ENCODE data around the gene CCDC159.
A peak's percentile ranks its signal among the peaks of the same experiment; 100 is the strongest.
"Not testable (repeated sequence)": the region's sequence is repeated elsewhere in the genome, so short reads cannot be mapped to it uniquely, and the experiment has no call there.

The CCDC159 gene

DNA sequence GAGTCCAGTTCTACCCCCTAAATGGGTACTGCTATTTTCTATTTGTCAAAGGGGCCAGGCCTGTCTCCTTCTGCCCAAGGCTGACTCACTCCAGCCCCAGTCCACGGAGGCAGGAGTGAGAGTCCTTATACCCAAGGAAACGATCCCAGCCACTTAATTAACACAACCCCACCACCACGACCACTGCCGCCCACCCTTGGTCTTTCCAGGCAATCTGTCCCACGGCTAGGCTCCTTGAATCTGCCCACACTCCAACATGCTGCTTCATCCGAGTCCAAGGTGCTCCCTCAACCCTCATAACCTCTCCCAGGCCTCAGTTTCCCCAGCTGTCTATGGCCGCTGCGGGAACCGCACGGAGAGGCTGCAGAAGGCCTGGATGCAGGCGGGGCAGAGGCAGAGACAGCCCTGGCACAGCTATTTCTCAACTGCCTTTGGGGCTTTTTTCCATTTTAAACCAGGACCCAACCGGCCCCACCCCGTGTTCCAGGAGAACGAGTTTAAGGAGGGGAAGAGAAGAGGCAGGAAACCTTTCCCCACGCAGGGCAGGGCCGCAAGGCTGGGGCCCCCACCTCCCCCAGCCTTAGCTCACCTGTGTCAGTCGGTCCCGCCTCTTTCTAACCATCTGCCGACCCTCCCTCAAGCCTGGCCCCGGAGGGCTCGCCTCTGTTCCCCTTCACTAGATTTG is 7.6 kb upstream of the CCDC159 start:
- DNase-seq (ENCODE audit: low spot score) = no peak

GRCh38 chr19:11339254-11340098 is 6.8 kb upstream of the CCDC159 start, which contains the start of gene RAB3D:
RAB3D (minus strand) TSS chr19:11339657; CDS start chr19:11337399, 2,258 bp downstream.
- DNase-seq (ENCODE audit: low spot score) = peak; percentile 92

DNA sequence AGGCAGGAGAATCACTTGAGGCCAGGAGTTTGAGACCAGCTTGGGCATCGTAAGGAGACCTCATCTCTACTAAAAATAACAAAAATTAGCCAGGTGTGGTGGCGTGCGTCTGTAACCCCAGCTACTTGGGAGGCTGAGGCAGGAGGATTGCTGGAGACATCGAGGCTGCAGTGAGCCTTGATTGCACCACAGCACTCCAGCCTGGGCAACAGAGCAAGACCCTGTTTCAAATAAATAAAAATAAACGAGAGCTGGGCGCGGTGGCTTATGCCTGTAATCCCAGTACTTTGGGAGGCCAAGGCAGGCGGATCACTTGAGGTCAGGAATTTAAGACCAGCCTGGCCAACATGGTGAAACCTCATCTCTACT is 6.2 kb upstream of the CCDC159 start:
- DNase-seq (ENCODE audit: low spot score) = not testable (repeated sequence)

GRCh38 chr19:11342429-11342828 is 3.9 kb upstream of the CCDC159 start:
- no peak for DNase-seq (ENCODE audit: low spot score)

- DNase-seq (ENCODE audit: low spot score) = no peak
Measured at GRCh38 chr19:11345122-11345803, 1.1 kb upstream of the CCDC159 start.

DNA sequence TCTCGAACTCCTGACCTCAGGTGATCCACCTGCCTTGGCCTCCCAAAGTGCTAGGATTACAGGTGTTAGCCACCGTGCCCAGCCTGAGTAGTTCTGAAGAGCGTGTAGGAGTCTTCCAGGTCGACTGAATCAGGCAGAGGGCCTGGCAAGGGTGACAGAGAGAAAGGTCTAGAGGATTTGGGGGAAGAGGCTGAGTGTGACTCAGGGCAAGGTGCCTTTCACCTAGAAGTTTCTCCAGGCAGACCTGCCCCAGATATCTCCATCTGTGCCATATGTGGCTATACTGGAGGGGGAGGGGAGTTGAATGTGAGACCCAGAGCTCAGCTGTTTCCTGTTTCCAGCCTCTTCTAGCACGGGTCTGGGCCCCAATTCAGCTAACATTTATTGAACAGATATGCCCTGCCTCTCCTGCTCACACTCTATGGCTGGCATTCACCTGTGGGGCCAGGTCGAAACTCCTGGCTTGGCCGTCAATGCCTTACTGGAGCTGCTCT is 1.3 kb downstream of the CCDC159 start:
- no peak for DNase-seq (ENCODE audit: low spot score)

GRCh38 chr19:11349171-11349570 is 2.9 kb downstream of the CCDC159 start:
- no peak for DNase-seq (ENCODE audit: low spot score)

GRCh38 chr19:11354102-11354501 is 7.8 kb downstream of the CCDC159 start:
- DNase-seq (ENCODE audit: low spot score) = not testable (repeated sequence)

GRCh38 chr19:11355160-11356073 is 9.1 kb downstream of the CCDC159 start, which contains the start of gene PLPPR2:
PLPPR2 (plus strand) TSS chr19:11355432; CDS start chr19:11357674, 2,242 bp downstream.
- DNase-seq (ENCODE audit: low spot score) = peak; percentile 86

GRCh38 chr19:11356074-11356397 is 9.7 kb downstream of the CCDC159 start:
- DNase-seq (ENCODE audit: low spot score) = no peak

DNA sequence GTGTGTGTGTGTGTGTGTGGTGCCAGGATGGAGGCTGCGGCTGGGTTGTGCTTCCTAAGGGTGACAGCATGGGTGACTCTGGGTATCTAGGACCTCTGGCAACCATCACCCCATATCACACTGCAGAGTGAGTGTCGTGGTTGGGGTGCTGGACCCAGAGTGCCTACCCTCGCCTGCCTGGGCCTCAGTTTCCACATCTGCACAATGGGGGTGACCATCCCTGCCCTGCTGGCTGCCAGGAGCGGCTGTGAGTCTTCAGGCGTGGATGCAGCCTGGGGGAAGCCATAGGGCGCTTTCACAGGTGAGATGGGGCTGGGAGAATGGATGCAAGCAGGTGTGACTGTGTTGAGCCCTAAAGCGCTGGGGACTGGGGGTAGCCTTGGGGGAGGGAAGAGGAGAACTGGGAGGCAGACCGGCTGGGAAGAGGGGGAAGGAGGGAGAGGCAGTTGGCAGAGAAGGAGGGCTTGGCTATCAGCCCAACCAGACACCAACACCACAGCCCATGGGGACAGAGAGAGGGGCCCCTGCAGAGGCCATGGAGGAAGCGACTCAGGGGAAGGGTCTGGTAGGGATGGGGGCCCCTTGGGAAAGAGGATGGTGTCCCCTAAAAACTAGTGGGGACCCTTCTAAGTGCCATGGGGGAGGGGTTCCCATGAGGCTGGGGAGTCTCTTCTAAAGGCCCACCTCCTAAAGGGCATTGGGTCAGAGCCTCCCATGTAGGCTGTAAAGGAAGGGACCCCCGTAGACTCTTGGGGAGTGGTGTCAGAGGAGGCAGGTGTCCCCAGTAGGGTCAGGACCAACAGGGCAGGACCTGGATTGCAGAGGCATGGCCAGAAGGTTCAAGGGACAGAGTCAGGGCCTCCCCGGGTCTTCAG is 10.6 kb downstream of the CCDC159 start:
- DNase-seq (ENCODE audit: low spot score) = no peak

DNA sequence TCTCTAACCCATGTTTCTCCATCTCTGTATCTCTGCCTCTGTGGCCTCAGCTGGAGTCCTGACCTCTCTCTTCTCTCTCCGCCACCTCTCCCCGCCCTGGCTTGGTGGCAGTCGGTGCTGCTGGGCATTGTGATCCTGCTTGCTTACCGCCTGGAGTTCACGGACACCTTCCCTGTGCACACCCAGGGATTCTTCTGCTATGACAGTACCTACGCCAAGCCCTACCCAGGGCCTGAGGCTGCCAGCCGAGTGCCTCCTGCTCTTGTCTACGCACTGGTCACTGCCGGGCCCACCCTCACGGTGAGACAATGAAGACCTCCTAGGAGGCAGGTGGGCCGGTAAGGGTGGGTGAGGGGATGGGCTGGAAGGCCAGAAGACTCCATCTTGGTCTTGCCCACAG is 13.1 kb downstream of the CCDC159 start:
- no peak for DNase-seq (ENCODE audit: low spot score)

DNA sequence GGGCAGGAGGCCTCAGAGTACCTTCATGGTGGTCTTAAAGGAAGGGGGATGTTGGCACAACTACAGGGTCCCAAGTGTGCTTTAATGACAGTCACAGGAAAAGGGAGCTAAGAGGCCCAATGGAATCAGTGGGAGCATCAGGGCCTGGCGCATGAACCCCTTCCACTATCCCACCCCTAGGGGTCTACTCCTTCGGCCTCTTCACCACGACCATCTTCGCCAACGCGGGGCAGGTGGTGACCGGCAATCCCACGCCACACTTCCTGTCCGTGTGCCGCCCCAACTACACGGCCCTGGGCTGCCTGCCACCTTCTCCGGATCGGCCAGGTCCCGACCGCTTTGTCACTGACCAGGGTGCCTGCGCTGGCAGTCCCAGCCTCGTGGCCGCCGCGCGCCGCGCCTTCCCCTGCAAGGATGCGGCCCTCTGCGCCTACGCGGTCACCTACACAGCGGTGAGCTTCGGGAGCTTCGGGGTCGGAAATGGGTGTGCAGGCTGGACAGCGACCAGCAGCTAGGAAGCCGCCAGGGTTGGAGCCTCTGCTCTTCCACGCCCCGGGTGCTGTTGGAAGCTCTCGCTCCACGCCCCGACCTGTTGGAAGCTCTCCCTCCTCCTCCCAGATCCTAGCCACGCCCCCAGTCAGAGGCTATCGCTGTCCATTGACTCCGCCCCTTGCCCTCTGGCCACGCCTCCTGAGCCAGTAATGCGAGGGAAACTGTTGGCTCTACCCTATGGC is 14.9 kb downstream of the CCDC159 start:
- no peak for DNase-seq (ENCODE audit: low spot score)

GRCh38 chr19:11361771-11362731 is 15.7 kb downstream of the CCDC159 start:
- no peak for DNase-seq (ENCODE audit: low spot score)

DNA sequence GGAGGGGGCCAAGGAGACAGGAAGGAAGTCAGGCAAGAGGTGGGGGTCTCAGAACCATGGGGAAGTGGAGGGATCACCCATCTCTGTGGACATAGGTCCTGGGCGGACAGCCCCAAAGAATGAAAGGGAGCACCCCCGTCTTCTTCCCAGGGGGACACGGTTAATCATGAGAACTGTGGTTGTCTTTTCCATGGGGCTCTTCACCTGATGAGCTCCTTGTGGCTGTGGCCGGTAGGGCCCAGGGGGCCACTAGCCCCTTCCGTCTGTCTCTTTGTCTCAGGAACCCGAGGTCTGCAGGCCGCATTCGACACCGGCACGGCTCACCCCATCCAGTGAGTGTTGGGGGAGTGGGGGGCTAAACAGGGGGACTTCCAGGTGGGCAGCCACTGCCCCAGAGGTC is 17.6 kb downstream of the CCDC159 start:
- no peak for DNase-seq (ENCODE audit: low spot score)

GRCh38 chr19:11364296-11364904 is 18.1 kb downstream of the CCDC159 start:
- DNase-seq (ENCODE audit: low spot score) = no peak

DNA sequence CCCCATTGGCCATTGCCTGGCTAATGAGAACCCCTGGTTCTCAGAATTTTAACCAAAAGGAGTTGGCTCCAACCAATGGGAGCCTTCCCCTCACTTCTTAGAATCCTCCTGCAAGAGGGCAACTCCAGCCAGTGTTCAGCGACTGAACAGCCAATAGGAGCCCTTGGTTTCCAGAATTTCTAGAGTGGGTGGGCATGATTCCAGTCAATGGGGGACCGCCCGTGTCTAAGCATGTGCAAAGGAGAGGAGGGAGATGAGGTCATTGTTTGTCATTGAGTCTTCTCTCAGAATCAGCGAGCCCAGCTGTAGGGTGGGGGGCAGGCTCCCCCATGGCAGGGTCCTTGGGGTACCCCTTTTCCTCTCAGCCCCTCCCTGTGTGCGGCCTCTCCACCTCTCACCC is 18.6 kb downstream of the CCDC159 start:
- DNase-seq (ENCODE audit: low spot score) = no peak

GRCh38 chr19:11365557-11366117 is 19.3 kb downstream of the CCDC159 start:
- no peak for DNase-seq (ENCODE audit: low spot score)

Data from RKO (cell line).